ENCODE results near the gene TNFRSF1B. TPM values are rescaled to one million over a fixed set of nuclear protein-coding genes. Genes with fewer than 3 reads are reported as not detected.

TNFRSF1B gene
- total and polyA plus RNA-seq, 4 donors, result 15.4 to 246 (median 65.5) TPM

DNA sequence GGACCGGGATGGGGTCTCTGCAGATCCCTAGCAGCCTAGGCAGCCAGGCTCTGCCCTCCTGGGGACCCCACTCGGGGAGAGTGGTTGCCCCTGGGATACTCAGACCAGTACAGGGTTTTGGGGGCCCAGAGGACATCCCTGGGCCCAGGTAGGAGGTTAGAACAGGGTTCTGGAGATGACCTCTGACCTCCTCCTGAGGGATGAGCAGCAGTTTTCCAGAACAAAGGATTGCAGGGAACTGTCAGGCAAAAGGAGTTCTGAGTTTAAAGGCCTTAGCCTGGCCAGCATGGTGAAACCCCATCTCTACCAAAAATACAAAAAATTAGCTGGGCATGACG is 42.7 kb downstream of the TNFRSF1B start:
- Histone ChIP-seq H3K27me3 (ENCODE audit: control insufficient read depth in 3 of 3, insufficient read depth in 3 of 3, low read length in 2 of 3) (peaks cover 0 to 3% (median 0%) of the 10 kb centered on the region in 3 donors), H3K27ac (ENCODE audit: low read depth in 1 of 2, low read length in 1 of 2) (no peak overlapping the region), H3K4me1 (ENCODE audit: control insufficient read depth in 5 of 5, insufficient read depth in 5 of 5, low read length in 5 of 5) (peaks cover 0 to 5% (median 0%) of the 10 kb centered on the region in 5 donors), H3K36me3 (ENCODE audit: control insufficient read depth in 4 of 4, insufficient read depth in 4 of 4, low read length in 4 of 4) (peaks cover 0 to 10% (median 4%) of the 10 kb centered on the region in 4 donors), H3K9ac (ENCODE audit: insufficient read depth in 1 of 2, low read length in 2 of 2) (no peak overlapping the region), H3K9me3 (ENCODE audit: control insufficient read depth in 4 of 4, insufficient read depth in 3 of 4, low read length in 3 of 4) (no peaks in the 10 kb centered on the region), H3K4me3 (no peak overlapping the region)
- ATAC-seq (ENCODE audit: insufficient read depth, low FRiP score) (no peak), DNase-seq (no peak)
- WGBS, 2 donors, result 42 to 67% methylated on average over 3 of the region's 3 CpGs
- TF ChIP-seq, protein P1, sequence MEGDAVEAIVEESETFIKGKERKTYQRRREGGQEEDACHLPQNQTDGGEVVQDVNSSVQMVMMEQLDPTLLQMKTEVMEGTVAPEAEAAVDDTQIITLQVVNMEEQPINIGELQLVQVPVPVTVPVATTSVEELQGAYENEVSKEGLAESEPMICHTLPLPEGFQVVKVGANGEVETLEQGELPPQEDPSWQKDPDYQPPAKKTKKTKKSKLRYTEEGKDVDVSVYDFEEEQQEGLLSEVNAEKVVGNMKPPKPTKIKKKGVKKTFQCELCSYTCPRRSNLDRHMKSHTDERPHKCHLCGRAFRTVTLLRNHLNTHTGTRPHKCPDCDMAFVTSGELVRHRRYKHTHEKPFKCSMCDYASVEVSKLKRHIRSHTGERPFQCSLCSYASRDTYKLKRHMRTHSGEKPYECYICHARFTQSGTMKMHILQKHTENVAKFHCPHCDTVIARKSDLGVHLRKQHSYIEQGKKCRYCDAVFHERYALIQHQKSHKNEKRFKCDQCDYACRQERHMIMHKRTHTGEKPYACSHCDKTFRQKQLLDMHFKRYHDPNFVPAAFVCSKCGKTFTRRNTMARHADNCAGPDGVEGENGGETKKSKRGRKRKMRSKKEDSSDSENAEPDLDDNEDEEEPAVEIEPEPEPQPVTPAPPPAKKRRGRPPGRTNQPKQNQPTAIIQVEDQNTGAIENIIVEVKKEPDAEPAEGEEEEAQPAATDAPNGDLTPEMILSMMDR (IDR thresholded peaks at IDR 0.05; ENCODE audit: control extremely low read depth, extremely low read depth), result no peak

DNA sequence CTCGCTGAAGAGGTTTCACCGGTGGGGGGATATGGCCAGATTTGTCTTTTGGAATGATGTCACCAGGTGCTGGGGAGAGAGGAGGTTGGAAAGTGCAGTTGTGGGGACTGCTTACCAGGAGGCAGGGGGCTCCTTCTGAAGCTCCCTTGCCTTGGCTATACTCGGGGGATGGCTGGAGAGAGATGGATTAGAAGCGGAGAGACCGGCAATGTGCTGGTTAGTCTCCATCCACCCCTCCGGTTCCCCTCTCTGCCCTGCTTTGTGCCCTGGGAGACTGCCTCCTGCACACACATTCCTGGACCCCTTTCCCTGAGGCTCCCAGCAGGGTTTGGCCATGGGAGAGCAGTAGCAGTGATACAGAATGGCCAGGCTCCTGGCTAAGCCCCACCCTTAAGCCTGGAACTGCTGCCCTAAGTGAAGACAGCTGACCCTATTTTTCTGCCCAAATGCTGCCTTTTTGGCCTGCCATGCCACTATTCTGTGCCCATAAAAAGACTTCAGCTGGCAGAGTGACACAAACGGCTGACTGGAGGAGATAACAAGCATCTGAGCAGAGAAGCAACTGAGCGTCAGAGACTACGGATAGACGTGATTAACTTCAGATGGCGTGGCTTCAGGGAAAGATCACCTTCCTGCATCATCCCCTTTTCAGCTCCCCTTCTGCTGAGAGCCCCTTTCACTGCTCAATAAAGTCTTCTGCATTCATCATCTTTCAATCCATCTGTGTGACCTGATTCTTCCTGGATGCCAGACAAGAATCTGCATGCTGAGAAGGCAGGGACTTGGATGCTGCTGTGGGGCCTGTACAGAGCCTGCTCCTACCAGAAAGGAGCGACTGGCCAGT is 48.5 kb downstream of the TNFRSF1B start:
- Histone ChIP-seq H3K36me3 (ENCODE audit: control insufficient read depth in 4 of 4, insufficient read depth in 4 of 4, low read length in 4 of 4) (no peaks in the 10 kb centered on the region), H3K4me3 (no peak overlapping the region), H3K9ac (ENCODE audit: insufficient read depth in 1 of 2, low read length in 2 of 2) (no peak overlapping the region), H3K27ac (ENCODE audit: low read depth in 1 of 2, low read length in 1 of 2) (no peak overlapping the region), H3K9me3 (ENCODE audit: control insufficient read depth in 4 of 4, insufficient read depth in 3 of 4, low read length in 3 of 4) (peaks cover 0 to 10% (median 0%) of the 10 kb centered on the region in 4 donors), H3K27me3 (ENCODE audit: control insufficient read depth in 3 of 3, insufficient read depth in 3 of 3, low read length in 2 of 3) (peaks cover 0 to 4% (median 0%) of the 10 kb centered on the region in 3 donors), H3K4me1 (ENCODE audit: control insufficient read depth in 5 of 5, insufficient read depth in 5 of 5, low read length in 5 of 5) (no peaks in the 10 kb centered on the region)
- ATAC-seq (ENCODE audit: insufficient read depth, low FRiP score) (no peak), DNase-seq (no peak)
- TF ChIP-seq, protein P1 (IDR thresholded peaks at IDR 0.05; ENCODE audit: control extremely low read depth, extremely low read depth), result no peak
- 90 to 94% methylated on average over 12 of the region's 12 CpGs for WGBS, 2 donors

DNA sequence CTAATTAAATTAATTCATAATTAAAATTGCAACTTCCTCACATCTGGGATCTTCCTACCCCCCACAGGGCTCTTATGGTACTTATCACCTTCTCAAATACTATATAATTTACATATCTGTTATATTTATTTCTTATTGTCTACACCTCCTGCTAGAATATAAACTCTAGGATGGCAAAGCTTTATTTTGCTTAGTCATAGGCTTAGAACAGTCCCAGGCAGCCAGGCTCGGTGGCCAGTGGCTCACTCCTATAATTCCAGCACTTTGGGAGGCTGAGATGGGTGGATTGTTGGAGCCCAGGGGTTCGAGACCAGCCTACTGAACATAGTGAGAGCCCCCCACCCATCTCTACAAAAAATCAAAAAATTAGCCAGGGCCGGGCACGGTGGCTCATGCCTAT is 53.0 kb downstream of the TNFRSF1B start:
- 87 to 94% methylated on average over 4 of the region's 4 CpGs for WGBS, 2 donors
- Histone ChIP-seq H3K9ac (ENCODE audit: insufficient read depth in 1 of 2, low read length in 2 of 2) (no peak overlapping the region), H3K36me3 (ENCODE audit: control insufficient read depth in 4 of 4, insufficient read depth in 4 of 4, low read length in 4 of 4) (no peaks in the 10 kb centered on the region), H3K27ac (ENCODE audit: low read depth in 1 of 2, low read length in 1 of 2) (no peak overlapping the region), H3K9me3 (ENCODE audit: control insufficient read depth in 4 of 4, insufficient read depth in 3 of 4, low read length in 3 of 4) (peaks cover 0 to 10% (median 0%) of the 10 kb centered on the region in 4 donors), H3K4me1 (ENCODE audit: control insufficient read depth in 5 of 5, insufficient read depth in 5 of 5, low read length in 5 of 5) (no peaks in the 10 kb centered on the region), H3K27me3 (ENCODE audit: control insufficient read depth in 3 of 3, insufficient read depth in 3 of 3, low read length in 2 of 3) (no peaks in the 10 kb centered on the region), H3K4me3 (no peak overlapping the region)
- TF ChIP-seq, protein P1 (IDR thresholded peaks at IDR 0.05; ENCODE audit: control extremely low read depth, extremely low read depth), result no peak
- DNase-seq, result no peak
- no peak for ATAC-seq (ENCODE audit: insufficient read depth, low FRiP score)
